ENCODE data around the gene PPP1R17. TPM values are rescaled to one million over a fixed set of nuclear protein-coding genes. Genes with fewer than 3 reads are reported as not detected.

The PPP1R17 gene
- total RNA-seq (0.20 TPM in 1 of 2 replicates, not detected in the other), polyA plus RNA-seq (not detected in 2 replicates), polyA minus RNA-seq (0.14 TPM in 1 of 2 replicates, not detected in the other)
- 0.12 TPM for total RNA-seq (2013)

- H2AFZ ChIP-seq (ENCODE audit: insufficient read depth, low read depth, low read length, poor library complexity, severe bottlenecking): no peak within 1 kb of the TSS
- Mint-ChIP-seq H3K4me1 (peaks cover 30% of the 10 kb centered on the region), H3K27me3 (no peaks in the 10 kb centered on the region), H3K4me3 (peak within 1 kb of the TSS; percentile 70), H3K27ac (no peak within 1 kb of the TSS), H3K9me3 (ENCODE audit: insufficient read depth) (no peaks in the 10 kb centered on the region)
- 72% methylated on average over 9 of the region's 14 CpGs for WGBS (ENCODE audit: insufficient coverage)
- intact Hi-C loops (cut with micrococcal nuclease): no loop called here
- no peaks in the 10 kb centered on the region for H3K79me2 ChIP-seq (ENCODE audit: control insufficient read depth, insufficient read depth, low read length)
- no peaks in the 10 kb centered on the region for H3K9me3 ChIP-seq (ENCODE audit: control extremely low read depth in 1 of 3, control insufficient read depth in 2 of 3, insufficient read depth in 1 of 3, low read length in 2 of 3)
- H3K27ac ChIP-seq (ENCODE audit: low read length in 2 of 2): no peak within 1 kb of the TSS
- no peak within 1 kb of the TSS for H3K4me2 ChIP-seq (replicated peaks; ENCODE audit: low read depth, low read length, poor library complexity, severe bottlenecking)
- H3K9ac ChIP-seq (ENCODE audit: low read length): no peak within 1 kb of the TSS
- CTCF ChIA-PET: no interaction called here
- no peak within 1 kb of the TSS for H3K4me3 ChIP-seq (ENCODE audit: control extremely low read depth in 1 of 5, extremely low read depth in 1 of 5, insufficient read depth in 1 of 5, low read depth in 2 of 5, low read length in 4 of 5)
- POLR2A ChIA-PET: no interaction called here
- no peaks in the 10 kb centered on the region for H3K27me3 ChIP-seq (replicated peaks in 1 of 4; ENCODE audit: control extremely low read depth in 1 of 4, control insufficient read depth in 3 of 4, insufficient read depth in 4 of 4, low read length in 3 of 4)
- H3K36me3 ChIP-seq (replicated peaks in 1 of 2; ENCODE audit: control extremely low read depth in 1 of 2, control insufficient read depth in 1 of 2, extremely low read depth in 1 of 2, insufficient read depth in 2 of 2, low read length in 1 of 2): no peaks in the 10 kb centered on the region
- no peak for TF ChIP-seq EZH2 (IDR thresholded peaks at IDR 0.05; ENCODE audit: borderline replicate concordance, insufficient read depth, low read depth, low read length, poor library complexity, severe bottlenecking)
- TF ChIP-seq, protein P1, sequence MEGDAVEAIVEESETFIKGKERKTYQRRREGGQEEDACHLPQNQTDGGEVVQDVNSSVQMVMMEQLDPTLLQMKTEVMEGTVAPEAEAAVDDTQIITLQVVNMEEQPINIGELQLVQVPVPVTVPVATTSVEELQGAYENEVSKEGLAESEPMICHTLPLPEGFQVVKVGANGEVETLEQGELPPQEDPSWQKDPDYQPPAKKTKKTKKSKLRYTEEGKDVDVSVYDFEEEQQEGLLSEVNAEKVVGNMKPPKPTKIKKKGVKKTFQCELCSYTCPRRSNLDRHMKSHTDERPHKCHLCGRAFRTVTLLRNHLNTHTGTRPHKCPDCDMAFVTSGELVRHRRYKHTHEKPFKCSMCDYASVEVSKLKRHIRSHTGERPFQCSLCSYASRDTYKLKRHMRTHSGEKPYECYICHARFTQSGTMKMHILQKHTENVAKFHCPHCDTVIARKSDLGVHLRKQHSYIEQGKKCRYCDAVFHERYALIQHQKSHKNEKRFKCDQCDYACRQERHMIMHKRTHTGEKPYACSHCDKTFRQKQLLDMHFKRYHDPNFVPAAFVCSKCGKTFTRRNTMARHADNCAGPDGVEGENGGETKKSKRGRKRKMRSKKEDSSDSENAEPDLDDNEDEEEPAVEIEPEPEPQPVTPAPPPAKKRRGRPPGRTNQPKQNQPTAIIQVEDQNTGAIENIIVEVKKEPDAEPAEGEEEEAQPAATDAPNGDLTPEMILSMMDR (IDR thresholded peaks at IDR 0.05): no peak
- no peaks in the 10 kb centered on the region for H4K20me1 ChIP-seq (ENCODE audit: control insufficient read depth, insufficient read depth, low read length, poor library complexity, severe bottlenecking)
- DNase-seq: no peak
- H3K4me1 ChIP-seq (ENCODE audit: control insufficient read depth in 2 of 2, insufficient read depth in 2 of 2, low read length in 2 of 2): peaks cover 0 to 7% of the 10 kb centered on the region in 2 donors
- ATAC-seq (ENCODE audit: low read depth): no peak
Measured at GRCh38 chr7:31687024-31687748, at the start of gene PPP1R17. PPP1R17 (plus strand) TSS chr7:31687215; CDS start chr7:31692442, 5,227 bp downstream.

- Histone ChIP-seq H3K36me3 (replicated peaks in 1 of 2; ENCODE audit: control extremely low read depth in 1 of 2, control insufficient read depth in 1 of 2, extremely low read depth in 1 of 2, insufficient read depth in 2 of 2, low read length in 1 of 2) (no peaks in the 10 kb centered on the region), H2AFZ (ENCODE audit: insufficient read depth, low read depth, low read length, poor library complexity, severe bottlenecking) (no peak overlapping the region), H3K4me2 (replicated peaks; ENCODE audit: low read depth, low read length, poor library complexity, severe bottlenecking) (no peak overlapping the region), H3K4me3 (ENCODE audit: control extremely low read depth in 1 of 5, extremely low read depth in 1 of 5, insufficient read depth in 1 of 5, low read depth in 2 of 5, low read length in 4 of 5) (no peak overlapping the region), H3K4me1 (ENCODE audit: control insufficient read depth in 2 of 2, insufficient read depth in 2 of 2, low read length in 2 of 2) (no peaks in the 10 kb centered on the region), H3K27ac (ENCODE audit: low read length in 2 of 2) (no peak overlapping the region), H3K79me2 (ENCODE audit: control insufficient read depth, insufficient read depth, low read length) (no peaks in the 10 kb centered on the region), H3K9me3 (ENCODE audit: control extremely low read depth in 1 of 3, control insufficient read depth in 2 of 3, insufficient read depth in 1 of 3, low read length in 2 of 3) (peaks cover 0 to 3% (median 0%) of the 10 kb centered on the region in 3 donors), H3K27me3 (replicated peaks in 1 of 4; ENCODE audit: control extremely low read depth in 1 of 4, control insufficient read depth in 3 of 4, insufficient read depth in 4 of 4, low read length in 3 of 4) (no peaks in the 10 kb centered on the region), H3K9ac (ENCODE audit: low read length) (no peak overlapping the region), H4K20me1 (ENCODE audit: control insufficient read depth, insufficient read depth, low read length, poor library complexity, severe bottlenecking) (no peaks in the 10 kb centered on the region)
- intact Hi-C loops (cut with micrococcal nuclease): no loop called here
- Mint-ChIP-seq H3K4me3 (no peak overlapping the region), H3K27me3 (peaks cover 22% of the 10 kb centered on the region), H3K9me3 (ENCODE audit: insufficient read depth) (no peaks in the 10 kb centered on the region), H3K27ac (no peak overlapping the region), H3K4me1 (no peaks in the 10 kb centered on the region)
- TF ChIP-seq, protein P1 (IDR thresholded peaks at IDR 0.05): no peak
- no peak for TF ChIP-seq EZH2 (IDR thresholded peaks at IDR 0.05; ENCODE audit: borderline replicate concordance, insufficient read depth, low read depth, low read length, poor library complexity, severe bottlenecking)
- ChIA-PET POLR2A (no interaction called here), CTCF (interaction anchor here (1.4 kb wide), 1 partner anchor 9 kb away, joined by 5 read pairs; no protein-coding TSS in a partner anchor)
- 86% methylated on average over 1 of the region's 3 CpGs for WGBS (ENCODE audit: insufficient coverage)
- DNase-seq: no peak
- ATAC-seq (ENCODE audit: low read depth): no peak
Measured at GRCh38 chr7:31640381-31640780, 46.6 kb upstream of the PPP1R17 start.

Measured in B cell (primary cell).